ENCODE data around the gene RDX.

- TF ChIP-seq, protein P1, sequence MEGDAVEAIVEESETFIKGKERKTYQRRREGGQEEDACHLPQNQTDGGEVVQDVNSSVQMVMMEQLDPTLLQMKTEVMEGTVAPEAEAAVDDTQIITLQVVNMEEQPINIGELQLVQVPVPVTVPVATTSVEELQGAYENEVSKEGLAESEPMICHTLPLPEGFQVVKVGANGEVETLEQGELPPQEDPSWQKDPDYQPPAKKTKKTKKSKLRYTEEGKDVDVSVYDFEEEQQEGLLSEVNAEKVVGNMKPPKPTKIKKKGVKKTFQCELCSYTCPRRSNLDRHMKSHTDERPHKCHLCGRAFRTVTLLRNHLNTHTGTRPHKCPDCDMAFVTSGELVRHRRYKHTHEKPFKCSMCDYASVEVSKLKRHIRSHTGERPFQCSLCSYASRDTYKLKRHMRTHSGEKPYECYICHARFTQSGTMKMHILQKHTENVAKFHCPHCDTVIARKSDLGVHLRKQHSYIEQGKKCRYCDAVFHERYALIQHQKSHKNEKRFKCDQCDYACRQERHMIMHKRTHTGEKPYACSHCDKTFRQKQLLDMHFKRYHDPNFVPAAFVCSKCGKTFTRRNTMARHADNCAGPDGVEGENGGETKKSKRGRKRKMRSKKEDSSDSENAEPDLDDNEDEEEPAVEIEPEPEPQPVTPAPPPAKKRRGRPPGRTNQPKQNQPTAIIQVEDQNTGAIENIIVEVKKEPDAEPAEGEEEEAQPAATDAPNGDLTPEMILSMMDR (IDR thresholded peaks at IDR 0.05 in 2 of 3, conservative IDR thresholded peaks at IDR 0.05 in 1 of 3; ENCODE audit: control insufficient read depth in 2 of 3, extremely low read depth in 1 of 3, insufficient read depth in 1 of 3, low read depth in 3 of 3, low read length in 3 of 3), result no peak
- no peak for TF ChIP-seq CREB1 (IDR thresholded peaks at IDR 0.05; ENCODE audit: low read depth)
- no peak for TF ChIP-seq IRF3 (IDR thresholded peaks at IDR 0.05)
- no peak for TF ChIP-seq YY1 (IDR thresholded peaks at IDR 0.05; ENCODE audit: low read depth, low read length)
- TF ChIP-seq NFYB (IDR thresholded peaks at IDR 0.05; ENCODE audit: insufficient read depth, low read depth, low read length), result no peak
- TF ChIP-seq MXI1 (IDR thresholded peaks at IDR 0.05; ENCODE audit: low read depth, low read length), result no peak
- TF ChIP-seq, protein P2, sequence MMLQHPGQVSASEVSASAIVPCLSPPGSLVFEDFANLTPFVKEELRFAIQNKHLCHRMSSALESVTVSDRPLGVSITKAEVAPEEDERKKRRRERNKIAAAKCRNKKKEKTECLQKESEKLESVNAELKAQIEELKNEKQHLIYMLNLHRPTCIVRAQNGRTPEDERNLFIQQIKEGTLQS (IDR thresholded peaks at IDR 0.05; ENCODE audit: borderline replicate concordance, extremely low read depth, low read depth, low read length), result no peak
- TF ChIP-seq TBL1XR1 (IDR thresholded peaks at IDR 0.05; ENCODE audit: low read depth, low read length), result no peak
- TF ChIP-seq, protein P3, sequence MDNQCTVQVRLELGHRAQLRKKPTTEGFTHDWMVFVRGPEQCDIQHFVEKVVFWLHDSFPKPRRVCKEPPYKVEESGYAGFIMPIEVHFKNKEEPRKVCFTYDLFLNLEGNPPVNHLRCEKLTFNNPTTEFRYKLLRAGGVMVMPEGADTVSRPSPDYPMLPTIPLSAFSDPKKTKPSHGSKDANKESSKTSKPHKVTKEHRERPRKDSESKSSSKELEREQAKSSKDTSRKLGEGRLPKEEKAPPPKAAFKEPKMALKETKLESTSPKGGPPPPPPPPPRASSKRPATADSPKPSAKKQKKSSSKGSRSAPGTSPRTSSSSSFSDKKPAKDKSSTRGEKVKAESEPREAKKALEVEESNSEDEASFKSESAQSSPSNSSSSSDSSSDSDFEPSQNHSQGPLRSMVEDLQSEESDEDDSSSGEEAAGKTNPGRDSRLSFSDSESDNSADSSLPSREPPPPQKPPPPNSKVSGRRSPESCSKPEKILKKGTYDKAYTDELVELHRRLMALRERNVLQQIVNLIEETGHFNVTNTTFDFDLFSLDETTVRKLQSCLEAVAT (IDR thresholded peaks at IDR 0.05), result no peak
- TF ChIP-seq RBBP5 (conservative IDR thresholded peaks at IDR 0.05), result no peak
- TF ChIP-seq BHLHE40 (IDR thresholded peaks at IDR 0.05; ENCODE audit: borderline replicate concordance in 1 of 2, low read depth in 2 of 2, low read length in 1 of 2), result no peak
These were observed 35.0 kb downstream of the RDX start for GRCh38 chr11:110261195-110262071.
